IMR-90 (cell line): ENCODE data around the gene SDF2L1. TPM values are rescaled to one million over a fixed set of nuclear protein-coding genes. Genes with fewer than 3 reads are reported as not detected.
"Not testable (repeated sequence)": the region's sequence is repeated elsewhere in the genome, so short reads cannot be mapped to it uniquely, and the experiment has no call there.

Source experiments
- ATAC-seq: fragments of 200-7000 bp; cut with Tn5 transposase; 2 replicates; pipeline ENCODE4 v1.9.1; 2020; ENCODE audit warnings: low read depth, mild to moderate bottlenecking, moderate library complexity
- BruUV-seq: library from RNA; stranded (reverse); fragments of 400-500 nt; replicated peaks from 2 replicates; lab custom pipeline; 2021; lab: Mats Ljungman, UMichigan
- CTCF ChIA-PET: fragments of 300-600 bp; formaldehyde crosslinking; extraction: SDS; loops from one replicate; lab custom pipeline; 2021; ENCODE audit warnings: antibody characterized with exemption; lab: Yijun Ruan, JAX
- POLR2A ChIA-PET: fragments of 300-600 bp; sonication (Branson Sonifier 250); formaldehyde crosslinking; loops from one replicate; lab custom pipeline; 2022; ENCODE audit warnings: antibody characterized with exemption; ENCODE audit not compliant: unreplicated experiment; lab: Charles Lee
- DNase-seq: peaks from one replicate; pipeline ENCODE4 v3.0.0; 2013
- H2AFZ ChIP-seq: replicated peaks from 2 replicates; pipeline ENCODE3; 2013; ENCODE audit warnings: low read length, mild to moderate bottlenecking; ENCODE audit not compliant: poor library complexity
- H2AK5ac ChIP-seq: 2 replicates; pipeline ENCODE4 v1.6.1; 2013; ENCODE audit warnings: low read depth, low read length, inconsistent platforms
- H2AK9ac ChIP-seq: replicated peaks from 2 replicates; pipeline ENCODE3; 2013; ENCODE audit warnings: mild to moderate bottlenecking, low read depth, low read length, moderate library complexity; ENCODE audit not compliant: poor library complexity
- H2BK120ac ChIP-seq: 2 replicates; pipeline ENCODE4 v1.6.1; 2013; ENCODE audit warnings: low read depth, low read length, inconsistent platforms
- H2BK15ac ChIP-seq: 3 replicates; pipeline ENCODE4 v1.6.1; 2013; ENCODE audit warnings: low read depth, low read length, inconsistent platforms
- H2BK20ac ChIP-seq: 2 replicates; pipeline ENCODE4 v1.6.1; 2013; ENCODE audit warnings: low read depth, mild to moderate bottlenecking, inconsistent platforms, low read length, moderate library complexity
- H2BK5ac ChIP-seq: 2 replicates; pipeline ENCODE4 v1.6.1; 2013; ENCODE audit warnings: mild to moderate bottlenecking, low read depth, low read length, inconsistent platforms; ENCODE audit not compliant: poor library complexity, severe bottlenecking
- H3K14ac ChIP-seq: replicated peaks from 2 replicates; pipeline ENCODE4 v1.6.1; 2013; ENCODE audit warnings: low read depth, low read length, inconsistent platforms
- H3K18ac ChIP-seq: 2 replicates; pipeline ENCODE4 v1.6.1; 2013; ENCODE audit warnings: low read depth, low read length, control low read depth
- H3K23ac ChIP-seq: 2 replicates; pipeline ENCODE4 v1.6.1; 2013; ENCODE audit warnings: low read depth, low read length, inconsistent platforms
- H3K27ac ChIP-seq: 2 replicates; pipeline ENCODE4 v1.5.1; 2013; ENCODE audit warnings: mild to moderate bottlenecking, control low read depth, low read length; ENCODE audit not compliant: insufficient read depth
- H3K27me3 ChIP-seq: 2 replicates; pipeline ENCODE4 v1.6.1; 2013; ENCODE audit warnings: low read length; ENCODE audit not compliant: control insufficient read depth, insufficient read depth
- H3K36me3 ChIP-seq: 2 replicates; pipeline ENCODE4 v1.6.1; 2013; ENCODE audit warnings: low read length, mixed read lengths; ENCODE audit not compliant: control insufficient read depth, insufficient read depth
- H3K4ac ChIP-seq: 2 replicates; pipeline ENCODE4 v1.6.1; 2013; ENCODE audit warnings: low read depth, low read length, inconsistent platforms
- H3K4me1 ChIP-seq: 2 replicates; pipeline ENCODE4 v1.6.1; 2013; ENCODE audit warnings: low read length, mixed read lengths; ENCODE audit not compliant: control insufficient read depth, insufficient read depth
- H3K4me2 ChIP-seq: 2 replicates; pipeline ENCODE4 v1.6.1; 2013; ENCODE audit warnings: low read depth, mild to moderate bottlenecking, control low read depth, low read length, moderate library complexity
- H3K4me3 ChIP-seq: 2 replicates; pipeline ENCODE4 v1.5.1; 2013; ENCODE audit warnings: low read depth, mild to moderate bottlenecking, control low read depth, low read length, moderate library complexity; ENCODE audit not compliant: insufficient read depth
- H3K56ac ChIP-seq: 2 replicates; pipeline ENCODE4 v1.6.1; 2013; ENCODE audit warnings: low read length, inconsistent platforms; ENCODE audit not compliant: insufficient read depth; ENCODE audit errors: extremely low read depth
- H3K79me1 ChIP-seq, 2 experiments: 2 replicates each; pipeline ENCODE4 v1.6.1; 2013; ENCODE audit warnings: low read length in 2 of 2, inconsistent platforms in 1 of 2, low read depth in 1 of 2
- H3K9ac ChIP-seq: 2 replicates; pipeline ENCODE4 v1.6.1; 2013; ENCODE audit warnings: low read depth, low read length, control low read depth
- H3K9me1 ChIP-seq: 2 replicates; pipeline ENCODE4 v1.6.1; 2013; ENCODE audit warnings: low read length, inconsistent platforms; ENCODE audit not compliant: insufficient read depth
- H3K9me3 ChIP-seq: 2 replicates; pipeline ENCODE4 v1.6.1; 2013; ENCODE audit warnings: low read length; ENCODE audit not compliant: control insufficient read depth, insufficient read depth
- H4K20me1 ChIP-seq: 2 replicates; pipeline ENCODE4 v1.6.1; 2013; ENCODE audit warnings: low read length, inconsistent platforms; ENCODE audit not compliant: insufficient read depth
- H4K5ac ChIP-seq: 2 replicates; pipeline ENCODE4 v1.6.1; 2013; ENCODE audit warnings: mild to moderate bottlenecking, low read depth, low read length, control low read depth
- H4K8ac ChIP-seq, 2 experiments: 2 replicates each; pipeline ENCODE4 v1.6.1; 2013; ENCODE audit warnings: low read depth in 2 of 2, low read length in 2 of 2, control low read depth in 1 of 2, inconsistent platforms in 1 of 2
- H4K91ac ChIP-seq: 2 replicates; pipeline ENCODE4 v1.6.1; 2013; ENCODE audit warnings: low read depth, low read length, inconsistent platforms; ENCODE audit not compliant: insufficient read depth
- BHLHE40 ChIP-seq: fragments of 150-350 bp; IDR thresholded peaks from 2 replicates; pipeline ENCODE4 v1.6.1; 2016; ENCODE audit warnings: mild to moderate bottlenecking, low read depth, low read length
- CEBPB ChIP-seq: IDR thresholded peaks from 2 replicates; pipeline ENCODE4 v1.6.1; 2012; ENCODE audit warnings: low read depth, low read length, improper control_type of control experiment
- MAFK ChIP-seq: IDR thresholded peaks from 2 replicates; pipeline ENCODE4 v1.6.1; 2012; ENCODE audit warnings: low read depth, low read length, improper control_type of control experiment
- MXI1 ChIP-seq: IDR thresholded peaks from 2 replicates; pipeline ENCODE4 v1.6.1; 2012; ENCODE audit warnings: low read depth, mild to moderate bottlenecking, low read length, moderate library complexity, borderline replicate concordance
- POLR2A ChIP-seq: IDR thresholded peaks from 2 replicates; pipeline ENCODE4 v1.6.1; 2012; ENCODE audit warnings: mild to moderate bottlenecking, low read depth, low read length
- RFX5 ChIP-seq: IDR thresholded peaks from 2 replicates; pipeline ENCODE4 v1.8.0; 2012; ENCODE audit warnings: low read depth, mild to moderate bottlenecking, low read length, moderate library complexity
- WGBS, 2 experiments: methylation state at CpG; one replicate each; pipeline versions ENCODE4 v1.1.5 to v1.1.7; 2013; ENCODE audit warnings: missing lambda C conversion rate in 2 of 2; ENCODE audit not compliant: insufficient read length in 1 of 2; ENCODE audit errors: extremely low coverage in 2 of 2; 5-methylcytosine and 5-hydroxymethylcytosine counted together
- dilution Hi-C: fragments of 300-500 bp; cut with HindIII; formaldehyde crosslinking; loops from one replicate; pipeline ENCODE4 v1.14.3; 2018; ENCODE audit warnings: low sequenced_read_pairs; ENCODE audit not compliant: unreplicated experiment
- in situ Hi-C: fragments of 300-500 bp; cut with MboI; formaldehyde crosslinking; loops from 3 replicates; pipeline ENCODE4 v1.14.3; 2019; ENCODE audit warnings: low sequenced_read_pairs, inconsistent platforms, mixed read lengths
- intact Hi-C: fragments of 100-400 bp; cut with micrococcal nuclease; formaldehyde crosslinking; loops from 2 replicates; pipeline ENCODE4 v1.10.0; 2022
- polyA plus RNA-seq, 3 experiments: library from polyadenylated mRNA; depleted of rRNA; stranded (reverse); fragments of >200 nt; gene quantifications; 2 replicates each; pipeline ENCODE4 v1.2.3, GENCODE V29; 2012; ENCODE audit warnings: low replicate concordance in 1 of 3
- total RNA-seq: library from RNA; depleted of rRNA; stranded (reverse); fragments of >200 nt; gene quantifications from 2 replicates; pipeline ENCODE4 v1.2.3, GENCODE V29; 2012
- TF ChIP-seq, protein P1 (sequence below): fragments of 150-350 bp; IDR thresholded peaks from 2 replicates; pipeline ENCODE4 v1.6.1; 2016; ENCODE audit warnings: low read depth, mild to moderate bottlenecking, low read length, moderate library complexity, borderline replicate concordance

The SDF2L1 gene
- total and polyA plus RNA-seq, 2 of the 4 experiments (the other 2 are of a cell fraction): 18.8 to 51.1 TPM

DNA sequence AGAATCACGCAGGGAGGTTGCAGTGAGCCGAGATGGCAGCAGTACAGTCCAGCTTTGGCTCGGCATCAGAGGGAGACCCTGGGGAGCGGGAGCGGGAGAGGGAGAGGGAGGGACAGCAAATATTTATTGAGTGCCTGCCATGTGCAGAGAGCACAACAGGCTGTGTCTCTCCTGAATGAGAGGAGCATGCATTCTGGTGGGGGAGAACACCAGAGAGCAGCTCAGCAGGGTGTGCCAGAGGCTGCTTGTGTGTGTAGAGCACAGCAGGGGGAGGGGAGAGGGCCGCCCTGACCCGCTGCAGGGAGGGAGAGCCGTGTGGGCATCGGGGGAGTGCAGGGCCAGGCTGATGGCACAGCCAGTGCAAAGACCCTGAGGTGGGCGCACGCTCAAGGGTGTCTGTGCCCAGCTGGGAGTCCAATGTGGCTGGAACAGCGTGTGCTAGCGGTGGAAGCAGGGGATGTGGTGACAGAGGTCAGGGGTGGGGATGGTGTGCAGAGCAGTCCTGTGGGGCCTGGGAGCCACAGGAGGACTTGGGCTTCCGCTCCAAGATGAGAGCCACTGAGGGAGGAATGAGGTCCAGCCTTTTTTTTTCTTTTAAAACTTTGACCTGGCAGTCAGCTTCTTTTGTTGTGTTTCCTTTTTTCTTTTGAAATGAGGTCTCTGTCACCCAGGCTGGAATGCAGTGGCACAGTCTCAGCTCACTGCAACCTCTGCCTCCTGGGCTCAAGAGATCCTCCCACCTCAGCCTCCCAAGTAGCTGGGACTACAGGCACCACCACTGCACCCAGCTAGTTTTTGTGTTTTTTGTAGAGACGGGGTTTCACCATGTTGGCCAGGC lies 35.7 kb downstream of the SDF2L1 start:
- H3K9me3 ChIP-seq: no peaks in the 10 kb centered on the region
- H3K79me1 ChIP-seq: peaks cover 7 to 9% of the 10 kb centered on the region in 2 experiments; a peak in 2 of 4 replicates
- no peak overlapping the region for H3K27ac ChIP-seq
- no peak overlapping the region for H2AK9ac ChIP-seq
- no peak overlapping the region for H2AFZ ChIP-seq
- H3K4me2 ChIP-seq: no peak overlapping the region
- no peaks in the 10 kb centered on the region for H3K4me1 ChIP-seq
- POLR2A ChIA-PET: no interaction called here
- in situ Hi-C loops (no loop called here), intact Hi-C loops (no loop called here), dilution Hi-C loops (no loop called here)
- no peak overlapping the region for H2BK15ac ChIP-seq
- no peak overlapping the region for H3K23ac ChIP-seq
- H3K4me3 ChIP-seq: no peak overlapping the region
- no peak overlapping the region for H2BK120ac ChIP-seq
- H3K18ac ChIP-seq: no peak overlapping the region
- no peak overlapping the region; the same call in 1 of the 2 replicates for H3K56ac ChIP-seq
- DNase-seq (no peak), ATAC-seq (no peak)
- 94% methylated on average over 11 of the region's 15 CpGs; no CpG with 5 or more reads in 1 of the 2 experiments for WGBS, 2 experiments
- no peak overlapping the region for H2BK5ac ChIP-seq
- no peak for TF ChIP-seq POLR2A
- TF ChIP-seq MXI1: no peak
- TF ChIP-seq, protein P1, sequence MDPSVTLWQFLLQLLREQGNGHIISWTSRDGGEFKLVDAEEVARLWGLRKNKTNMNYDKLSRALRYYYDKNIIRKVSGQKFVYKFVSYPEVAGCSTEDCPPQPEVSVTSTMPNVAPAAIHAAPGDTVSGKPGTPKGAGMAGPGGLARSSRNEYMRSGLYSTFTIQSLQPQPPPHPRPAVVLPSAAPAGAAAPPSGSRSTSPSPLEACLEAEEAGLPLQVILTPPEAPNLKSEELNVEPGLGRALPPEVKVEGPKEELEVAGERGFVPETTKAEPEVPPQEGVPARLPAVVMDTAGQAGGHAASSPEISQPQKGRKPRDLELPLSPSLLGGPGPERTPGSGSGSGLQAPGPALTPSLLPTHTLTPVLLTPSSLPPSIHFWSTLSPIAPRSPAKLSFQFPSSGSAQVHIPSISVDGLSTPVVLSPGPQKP: no peak
- no peak for TF ChIP-seq MAFK
- TF ChIP-seq CEBPB: no peak
- no peak for TF ChIP-seq RFX5
- TF ChIP-seq BHLHE40: no peak
- H2BK20ac ChIP-seq: no peak overlapping the region
- no peak overlapping the region for H3K14ac ChIP-seq
- no TSS peak for BruUV-seq
- CTCF ChIA-PET: no interaction called here
- no peak overlapping the region for H2AK5ac ChIP-seq
- H4K20me1 ChIP-seq: no peaks in the 10 kb centered on the region
- no peak overlapping the region for H4K91ac ChIP-seq
- peaks cover 2% of the 10 kb centered on the region; the same call in 1 of the 2 replicates for H3K9me1 ChIP-seq
- H3K9ac ChIP-seq: no peak overlapping the region
- peaks cover 46% of the 10 kb centered on the region for H3K36me3 ChIP-seq
- no peaks in the 10 kb centered on the region for H3K27me3 ChIP-seq
- H3K4ac ChIP-seq: no peak overlapping the region
- no peak overlapping the region for H4K5ac ChIP-seq
- no peak overlapping the region for H4K8ac ChIP-seq

DNA sequence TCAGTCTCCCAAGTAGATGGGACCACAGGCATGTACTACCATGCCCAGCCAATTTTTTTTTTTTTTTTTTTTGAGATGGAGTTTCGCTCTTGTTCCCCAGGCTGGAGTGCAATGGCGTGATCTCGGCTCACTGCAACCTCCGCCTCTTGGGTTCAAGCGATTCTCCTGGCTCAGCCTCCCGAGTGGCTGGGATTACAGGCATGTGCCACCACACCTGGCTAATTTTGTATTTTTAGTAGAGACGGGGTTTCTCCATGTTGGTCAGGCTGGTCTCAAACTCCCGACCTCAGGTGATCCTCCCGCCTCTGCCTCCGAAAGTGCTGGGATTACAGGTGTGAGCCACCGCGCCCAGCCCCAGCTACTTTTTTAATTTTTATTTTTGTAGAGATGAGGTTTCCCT lies 36.7 kb downstream of the SDF2L1 start:
- H2BK5ac ChIP-seq, H4K5ac ChIP-seq, H3K9me3 ChIP-seq, H3K27ac ChIP-seq, H3K56ac ChIP-seq, H3K14ac ChIP-seq, DNase-seq, H2AK5ac ChIP-seq, BruUV-seq, ATAC-seq, H3K9ac ChIP-seq, H3K4me3 ChIP-seq, H3K27me3 ChIP-seq, H4K91ac ChIP-seq, H4K8ac ChIP-seq, H3K4me2 ChIP-seq, intact Hi-C loops, CTCF ChIA-PET, H2BK120ac ChIP-seq, H3K9me1 ChIP-seq, in situ Hi-C loops, H3K4ac ChIP-seq, H3K79me1 ChIP-seq, H4K20me1 ChIP-seq, H3K18ac ChIP-seq, H2BK15ac ChIP-seq, POLR2A ChIA-PET, H3K4me1 ChIP-seq, H3K23ac ChIP-seq, H2AFZ ChIP-seq, H2BK20ac ChIP-seq, H2AK9ac ChIP-seq, dilution Hi-C loops: not testable (repeated sequence)
- WGBS, 2 experiments: no CpG with 5 or more reads among the region's 12 CpGs
- peaks cover 46% of the 10 kb centered on the region for H3K36me3 ChIP-seq
